Astrocyte of the cerebellum (primary cell): ENCODE data around the gene SYT14.

ENCODE experiments used
- DNase-seq: peaks from one replicate; pipeline ENCODE4 v3.0.0-alpha.2; 2011; ENCODE audit warnings: low read depth
- H3K4me3 ChIP-seq: 2 replicates; pipeline ENCODE4 v1.5.1; 2011; ENCODE audit warnings: mild to moderate bottlenecking, low read depth, low read length, moderate library complexity
- CTCF ChIP-seq: IDR thresholded peaks from 2 replicates; pipeline ENCODE4 v1.5.1; 2012; ENCODE audit warnings: low read length, low read depth, moderate library complexity, mild to moderate bottlenecking; ENCODE audit errors: missing control alignments
- in situ Hi-C: cut with HindIII; loops from 2 replicates; pipeline ENCODE4 v1.10.0; 2017; ENCODE audit warnings: low sequenced_read_pairs

The SYT14 gene

GRCh38 chr1:209945377-209945776, 7.4 kb downstream of the SYT14 start:
- H3K4me3 ChIP-seq = no peak overlapping the region
- no peak for DNase-seq
- TF ChIP-seq CTCF = no peak
- in situ Hi-C loops = no loop called here

GRCh38 chr1:209948155-209948554, 10.1 kb downstream of the SYT14 start:
- in situ Hi-C loops = no loop called here
- no peak for TF ChIP-seq CTCF

GRCh38 chr1:209956116-209956515, 18.1 kb downstream of the SYT14 start:
- no peak overlapping the region for H3K4me3 ChIP-seq
- in situ Hi-C loops = no loop called here
- TF ChIP-seq CTCF = no peak
- no peak for DNase-seq

More at GRCh38 chr1:209948155-209948554, 10.1 kb downstream of the SYT14 start:
- DNase-seq = no peak
- no peak overlapping the region for H3K4me3 ChIP-seq

GRCh38 chr1:209959623-209960022, 21.6 kb downstream of the SYT14 start:
- DNase-seq = no peak
- TF ChIP-seq CTCF = no peak
- in situ Hi-C loops = no loop called here
- H3K4me3 ChIP-seq = no peak overlapping the region

GRCh38 chr1:209960926-209961325, 22.9 kb downstream of the SYT14 start:
- no peak for TF ChIP-seq CTCF
- no peak for DNase-seq
- no peak overlapping the region for H3K4me3 ChIP-seq
- in situ Hi-C loops = no loop called here

GRCh38 chr1:209962388-209962787, 24.4 kb downstream of the SYT14 start:
- no peak for DNase-seq
- H3K4me3 ChIP-seq = no peak overlapping the region
- TF ChIP-seq CTCF = no peak
- in situ Hi-C loops = no loop called here

- no peak for TF ChIP-seq CTCF
- no peak overlapping the region for H3K4me3 ChIP-seq
- DNase-seq = no peak
- in situ Hi-C loops = no loop called here
Measured at GRCh38 chr1:209962856-209963255, 24.8 kb downstream of the SYT14 start.
